DMS53 treated with DMSO at 0.1 percent for 48 hours (cell line): ENCODE measurements around the gene SH2D3C.

Source experiments
- DNase-seq: peaks from one replicate; lab custom pipeline; 2025; ENCODE audit not compliant: unreplicated experiment; lab: John Stamatoyannopoulos, UW

The SH2D3C gene

GRCh38 chr9:127703289-127703946 lies 75.0 kb downstream of the SH2D3C start:
- no peak for DNase-seq

GRCh38 chr9:127700594-127701255 lies 77.7 kb downstream of the SH2D3C start:
- no peak for DNase-seq

- no peak for DNase-seq
Measured at GRCh38 chr9:127700140-127700539, 78.3 kb downstream of the SH2D3C start.

GRCh38 chr9:127698985-127699670 lies 79.3 kb downstream of the SH2D3C start:
- peak; percentile 96 for DNase-seq

- no peak for DNase-seq
Measured at GRCh38 chr9:127698386-127698785, 80.1 kb downstream of the SH2D3C start.

- DNase-seq: no peak
Measured at GRCh38 chr9:127697575-127697974, 80.9 kb downstream of the SH2D3C start.

- DNase-seq: no peak
Measured at GRCh38 chr9:127694890-127695720, 83.4 kb downstream of the SH2D3C start.

GRCh38 chr9:127693697-127694096 lies 84.8 kb downstream of the SH2D3C start:
- DNase-seq: no peak

- no peak for DNase-seq
Measured at GRCh38 chr9:127693143-127693542, 85.3 kb downstream of the SH2D3C start.

GRCh38 chr9:127692071-127692470 lies 86.4 kb downstream of the SH2D3C start:
- DNase-seq: no peak

- DNase-seq: no peak
Measured at GRCh38 chr9:127690735-127691134, 87.7 kb downstream of the SH2D3C start.

- no peak for DNase-seq
Measured at GRCh38 chr9:127689329-127690000, 89.0 kb downstream of the SH2D3C start.
